HPDE6-E6E7 (cell line): ENCODE results near the gene GUCY1A2.

Experiments
- DNase-seq: peaks from one replicate; pipeline ENCODE4 v3.0.0; 2011; ENCODE audit warnings: missing footprints; ENCODE audit errors: extremely low spot score

The GUCY1A2 gene

DNA sequence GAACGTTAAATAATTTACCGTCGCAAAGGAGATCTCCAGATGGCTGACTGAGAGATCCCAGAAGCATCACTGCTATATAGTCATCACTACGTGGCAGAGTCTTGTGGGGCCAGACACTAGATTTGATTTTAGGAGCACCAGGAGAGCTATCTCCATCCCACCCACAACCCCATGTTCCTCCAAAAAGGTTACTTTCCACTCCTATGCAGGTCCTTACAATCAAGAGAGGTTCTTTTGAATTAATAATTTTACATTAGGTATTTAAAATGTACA, 19.4 kb downstream of the GUCY1A2 start:
- DNase-seq, result no peak

DNA sequence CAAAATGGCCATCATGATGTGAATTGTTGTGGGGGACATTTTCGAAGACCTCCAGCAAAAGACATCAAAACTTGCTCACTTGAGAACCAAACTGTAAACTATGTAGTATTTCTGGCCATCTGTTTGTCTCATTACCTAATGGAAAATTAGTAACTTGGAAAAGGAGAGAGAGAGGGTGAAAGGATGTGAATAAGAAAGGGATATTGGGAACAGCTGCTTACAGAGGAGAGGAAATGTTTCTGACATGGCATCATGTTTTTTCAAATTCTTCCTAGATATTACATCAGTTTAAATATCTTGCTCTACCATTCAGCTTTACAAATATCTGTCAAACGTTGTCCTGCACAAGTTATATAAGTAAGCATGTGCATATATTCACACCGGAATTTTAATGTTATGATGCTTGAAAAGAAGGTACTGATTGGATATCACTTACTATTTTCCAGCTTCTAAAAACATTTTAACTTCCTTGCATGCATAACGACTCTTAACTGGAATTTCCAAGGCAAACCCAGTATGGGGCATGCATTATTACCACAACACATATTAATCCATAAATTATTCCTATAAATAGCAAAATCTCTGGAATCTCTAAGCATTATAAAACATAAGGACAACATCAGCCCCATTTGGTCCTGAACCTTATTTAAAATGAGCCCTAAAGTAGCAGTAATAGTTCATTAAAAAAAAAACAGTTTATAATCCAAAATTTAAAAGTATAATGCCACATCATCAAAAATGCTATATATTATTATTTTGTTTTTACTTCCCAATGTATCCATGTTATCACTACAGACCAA, 20.0 kb downstream of the GUCY1A2 start:
- no peak for DNase-seq

DNA sequence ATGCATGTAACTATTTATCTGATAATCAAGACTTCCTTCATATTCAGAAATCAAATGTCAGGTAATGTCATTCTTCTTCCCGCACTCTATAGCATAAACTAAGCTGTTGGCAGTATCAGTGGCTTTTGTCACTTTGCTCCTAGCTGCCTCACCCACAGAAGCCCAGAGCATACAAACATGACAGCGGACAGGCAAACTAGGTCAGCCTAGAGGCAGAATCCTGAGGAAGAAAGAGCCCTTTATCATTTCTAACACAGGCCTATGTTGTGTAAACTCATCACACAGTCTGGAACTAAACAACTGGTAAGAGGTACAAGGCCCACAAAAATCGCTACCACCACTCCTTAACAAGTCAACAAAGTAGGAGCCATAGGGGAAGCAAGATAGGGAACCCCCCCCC, 21.0 kb downstream of the GUCY1A2 start:
- DNase-seq, result no peak

DNA sequence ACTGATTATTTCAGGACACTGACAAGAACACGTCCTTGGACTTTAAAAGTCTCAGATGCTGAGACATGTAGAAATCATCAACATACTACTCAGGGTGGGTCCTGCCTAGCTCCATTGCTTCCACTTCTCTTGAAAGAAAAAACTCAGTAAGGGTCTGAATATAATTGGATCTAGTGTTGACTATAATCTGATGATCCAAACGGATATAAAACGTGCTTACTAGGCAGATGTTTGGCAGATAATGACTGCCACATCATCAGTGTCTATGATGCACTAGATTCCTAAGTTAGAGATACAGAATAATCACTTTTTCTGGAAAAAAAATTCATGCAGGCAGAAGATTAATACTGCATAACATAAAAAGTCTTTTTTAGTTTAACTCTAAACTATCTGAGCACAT, 21.6 kb downstream of the GUCY1A2 start:
- no peak for DNase-seq

DNA sequence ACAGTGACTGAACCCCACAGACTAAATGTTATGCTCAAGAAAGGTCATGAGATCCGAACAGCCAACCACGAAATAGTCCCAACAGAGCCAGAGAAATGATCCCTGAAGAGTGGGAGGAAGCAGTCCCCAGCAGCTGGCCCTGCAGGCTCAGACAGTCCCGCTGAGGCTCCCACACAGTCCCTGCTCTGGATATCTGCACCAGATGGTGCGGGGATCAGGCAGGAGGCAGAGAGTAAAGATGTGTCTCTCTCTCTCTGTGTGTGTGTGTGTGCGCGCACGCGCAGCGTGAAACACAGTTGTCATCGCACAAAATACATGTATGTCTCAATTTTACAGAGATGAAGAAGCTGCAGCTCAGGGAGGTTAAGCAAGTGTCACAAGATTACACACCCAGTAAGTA, 27.9 kb downstream of the GUCY1A2 start:
- no peak for DNase-seq

DNA sequence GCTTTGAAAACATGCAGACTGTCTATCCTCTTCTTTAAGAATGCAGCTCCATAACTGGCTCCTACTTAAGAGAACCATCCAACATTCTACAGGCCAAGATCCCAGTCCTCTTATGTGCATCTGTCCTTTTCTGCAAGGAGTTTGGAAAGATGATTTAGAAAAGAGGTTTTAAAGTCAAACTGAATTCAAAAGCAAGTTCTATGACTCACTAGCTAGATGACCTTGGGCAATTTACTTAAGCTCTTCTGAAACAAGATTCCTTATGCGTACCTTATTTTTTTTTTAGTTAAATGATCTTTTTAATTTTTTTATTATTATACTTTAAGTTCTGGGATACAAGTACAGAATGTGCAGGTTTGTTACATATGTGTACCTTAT, 29.2 kb downstream of the GUCY1A2 start:
- no peak for DNase-seq

DNA sequence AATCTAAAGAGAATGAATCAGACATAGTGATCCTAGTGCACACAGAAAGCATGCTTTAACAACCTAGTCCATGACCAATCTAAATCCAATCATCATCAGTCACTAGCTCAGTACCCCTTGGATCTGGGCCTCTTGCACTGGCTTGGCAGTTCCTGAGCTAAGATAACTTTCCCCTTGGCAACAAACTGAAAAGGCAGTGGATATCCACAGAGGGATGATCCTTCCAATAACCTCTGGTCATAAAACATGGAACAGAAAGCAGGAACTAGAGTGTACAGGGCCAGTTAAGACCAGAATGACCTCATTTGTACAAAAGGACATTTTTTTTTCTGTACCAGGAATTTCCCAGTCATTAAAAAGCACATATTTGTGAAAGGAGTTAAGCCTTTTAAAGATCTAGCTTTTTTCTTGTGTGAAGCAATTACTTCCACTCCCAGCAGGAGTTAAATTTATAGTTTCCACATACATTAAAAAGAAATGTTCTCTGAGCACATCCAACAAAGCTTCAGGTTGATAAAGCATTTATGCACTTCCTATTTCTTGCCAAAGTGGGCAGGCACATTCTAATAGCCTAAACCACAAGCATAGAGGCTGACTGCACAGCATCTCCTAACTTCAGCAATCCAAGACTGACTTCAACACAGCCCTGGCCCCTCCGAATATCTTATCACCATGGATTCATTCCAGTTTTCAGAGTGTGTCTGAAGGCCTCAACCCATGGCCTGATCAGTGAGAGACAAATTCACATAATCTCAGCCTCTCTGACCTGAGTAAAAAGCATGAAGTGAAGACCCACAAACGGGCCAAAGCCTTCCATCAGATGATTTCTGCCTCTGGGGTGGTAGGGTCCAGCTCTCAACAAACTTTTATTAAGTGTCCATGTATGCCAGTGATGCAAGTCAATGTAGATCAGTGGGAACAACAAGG, 29.9 kb downstream of the GUCY1A2 start:
- DNase-seq, result no peak

DNA sequence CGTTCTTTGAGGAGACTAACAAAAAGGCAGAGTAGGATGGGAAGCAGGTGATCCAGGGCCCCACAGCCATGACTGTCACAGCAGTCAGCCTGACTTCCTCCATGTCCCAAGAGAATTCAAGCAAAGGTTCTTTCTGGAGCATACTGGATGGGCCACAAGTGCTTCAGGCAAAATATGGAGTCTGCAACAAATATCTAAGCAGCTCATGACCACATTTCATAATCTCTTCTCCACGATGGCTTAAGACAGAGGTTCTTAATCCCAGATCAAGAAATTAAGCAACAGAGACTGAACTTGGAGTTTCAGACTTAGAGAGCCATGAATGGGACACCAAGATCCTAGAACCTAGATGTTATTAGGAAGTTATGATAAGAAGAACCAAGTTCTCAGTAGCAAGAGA, 31.6 kb downstream of the GUCY1A2 start:
- DNase-seq, result no peak

DNA sequence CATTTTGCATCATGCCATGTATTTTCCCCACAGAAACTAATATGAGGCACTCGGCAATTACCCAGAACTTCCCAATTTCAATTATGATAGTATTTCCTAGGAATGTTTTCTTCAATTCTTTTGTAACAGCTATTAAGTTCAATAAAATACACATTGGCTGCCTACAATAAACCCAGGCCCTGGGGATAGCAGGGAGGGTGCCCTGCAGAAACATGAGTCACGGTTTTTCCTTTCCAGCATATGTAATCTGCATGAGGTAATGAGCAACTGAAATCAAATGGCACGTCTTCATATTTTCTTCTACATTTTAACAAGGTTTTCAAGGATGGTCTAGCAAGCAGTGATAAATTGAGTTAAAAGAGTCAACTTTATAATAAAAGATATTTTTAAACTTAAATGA, 32.0 kb downstream of the GUCY1A2 start:
- no peak for DNase-seq

DNA sequence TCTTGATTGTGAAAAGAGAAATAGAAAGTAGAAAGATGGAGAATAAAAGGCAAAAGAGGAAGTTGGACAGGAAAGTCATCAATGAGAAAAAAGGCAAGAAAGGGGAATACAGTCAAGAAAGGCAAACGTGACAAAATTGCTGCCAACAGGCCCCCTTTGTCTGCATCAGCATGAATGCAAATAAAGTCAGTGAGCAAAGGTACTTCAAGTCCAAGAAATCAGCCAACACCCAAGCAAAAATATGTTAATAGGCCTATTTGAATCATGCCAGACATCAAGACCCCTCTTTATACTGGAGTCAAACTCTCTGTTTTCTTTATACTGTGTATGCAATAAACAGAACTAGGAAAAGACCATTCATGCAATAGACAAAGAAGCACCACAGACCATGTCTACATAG, 34.3 kb downstream of the GUCY1A2 start:
- no peak for DNase-seq

DNA sequence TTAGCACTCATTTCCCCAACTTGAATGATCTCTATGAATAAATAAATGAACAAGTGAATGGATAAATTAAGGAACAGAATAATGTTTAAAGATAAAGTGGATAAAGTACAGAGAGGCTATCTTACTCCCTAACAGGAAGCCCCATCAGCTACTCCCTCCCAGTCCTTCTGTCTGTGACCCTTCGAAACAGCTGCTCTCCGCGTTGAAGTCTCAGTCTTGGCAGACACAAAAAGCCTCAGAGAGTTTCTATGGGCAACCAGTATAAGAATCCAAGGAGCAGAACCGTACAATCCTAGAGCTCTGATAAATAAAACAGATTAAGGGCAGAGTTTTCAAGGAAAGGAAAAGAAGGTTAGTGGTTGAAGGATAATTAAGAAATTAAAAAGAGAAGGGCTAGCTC, 35.0 kb downstream of the GUCY1A2 start:
- DNase-seq, result no peak

DNA sequence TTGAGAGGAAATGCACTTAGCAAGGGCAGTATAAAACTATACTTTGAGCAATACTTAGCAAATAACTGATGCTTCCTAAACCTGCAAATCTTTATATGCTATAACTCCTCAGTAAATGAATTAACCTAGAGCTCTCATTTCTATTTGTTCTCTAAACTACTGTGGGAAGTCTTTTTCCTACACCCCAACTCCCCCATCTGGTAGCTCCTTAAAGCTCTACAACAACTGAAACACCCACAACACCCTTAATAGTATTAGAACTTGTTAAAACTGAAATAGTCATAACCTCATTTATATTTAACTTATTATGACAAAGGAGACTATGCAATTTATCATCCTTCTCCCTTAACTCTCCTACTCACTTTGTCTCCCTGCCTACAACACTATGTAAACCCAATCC, 43.4 kb downstream of the GUCY1A2 start:
- DNase-seq, result peak; percentile 5

DNA sequence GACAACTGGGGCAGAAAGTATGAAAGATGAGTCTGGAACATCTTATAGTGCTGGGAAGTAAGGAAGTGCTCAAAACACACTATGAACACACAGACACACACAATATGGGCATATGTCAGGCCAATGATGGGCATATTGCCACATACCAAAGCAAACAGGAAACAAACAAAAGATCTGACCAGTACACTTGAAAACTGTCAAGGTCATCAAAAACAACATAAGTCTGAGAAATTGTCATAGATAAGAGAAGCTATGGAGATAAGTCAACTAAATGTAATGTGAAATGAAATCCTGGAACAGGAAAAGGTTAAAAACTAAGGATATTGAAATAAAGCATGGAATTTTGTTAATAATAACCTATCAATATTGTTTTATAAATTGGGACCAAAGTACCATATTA, 46.4 kb downstream of the GUCY1A2 start:
- DNase-seq, result no peak

DNA sequence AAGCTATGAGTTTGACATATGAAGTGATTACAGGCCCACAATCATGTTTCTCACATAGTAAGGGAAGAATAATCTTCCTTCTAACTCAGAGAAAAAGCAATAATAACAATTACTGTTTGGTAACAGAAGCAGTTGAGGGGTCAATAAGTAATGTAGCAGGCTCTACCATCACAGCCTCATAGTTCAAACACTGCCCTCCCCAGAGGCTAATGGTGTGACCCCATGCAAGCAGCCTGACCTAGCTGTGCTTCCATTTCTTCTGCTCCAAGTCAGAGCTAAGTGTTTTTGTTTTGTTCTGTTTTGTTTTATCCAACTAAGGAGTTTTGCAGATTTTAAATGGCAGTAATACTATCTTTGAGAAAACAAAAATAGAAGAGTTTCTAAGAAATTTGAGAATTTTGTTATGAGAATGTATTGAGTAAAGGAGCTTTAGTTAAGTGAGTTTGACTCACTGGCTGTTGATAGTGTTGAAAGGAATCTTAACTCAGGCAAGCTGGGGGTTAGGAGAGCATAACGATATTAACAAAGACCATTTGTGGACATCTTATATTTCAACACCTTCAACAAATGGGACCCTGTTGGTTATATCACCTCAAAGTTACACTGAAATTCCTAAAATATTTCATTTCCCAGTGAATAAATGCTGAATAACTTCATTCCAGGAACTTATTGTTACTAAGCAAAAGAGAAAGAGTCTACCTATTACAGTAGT, 48.5 kb downstream of the GUCY1A2 start:
- DNase-seq, result no peak

DNA sequence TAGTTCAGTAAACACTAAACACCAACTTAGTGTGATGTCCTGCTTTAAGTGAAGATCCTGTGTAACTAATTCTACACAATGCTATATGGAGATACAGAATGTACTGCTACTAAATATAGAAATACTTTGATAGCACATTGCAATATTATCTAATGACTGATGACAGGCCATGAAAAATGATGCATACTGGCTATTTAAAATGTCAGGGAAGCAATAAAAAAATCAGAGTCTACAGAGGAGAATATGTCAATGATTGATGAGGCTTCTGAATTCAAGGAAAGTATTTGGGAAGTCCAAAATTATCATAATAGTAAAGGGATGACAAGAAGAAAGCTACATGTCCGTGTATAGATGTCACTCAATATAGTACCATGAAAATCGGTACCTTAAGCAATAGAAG, 55.3 kb downstream of the GUCY1A2 start:
- no peak for DNase-seq

DNA sequence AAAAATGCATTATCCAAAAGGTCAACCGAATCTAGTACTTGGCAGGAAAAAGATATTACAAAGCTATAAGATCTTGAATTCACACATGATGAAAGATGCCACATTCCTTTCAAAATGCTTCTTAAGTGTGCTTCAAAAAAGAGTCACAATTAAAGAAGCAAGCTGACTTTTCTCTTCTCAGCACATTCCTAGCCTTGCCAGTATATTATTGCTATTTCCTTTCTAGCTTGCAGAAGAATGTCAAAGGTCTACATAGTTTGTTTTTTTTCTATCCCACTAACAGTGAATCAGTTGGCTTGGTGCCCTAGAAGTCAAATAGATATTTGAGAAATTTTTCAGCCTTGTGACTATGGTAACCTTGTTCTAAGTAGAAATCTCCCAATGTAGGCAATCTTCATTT, 56.8 kb downstream of the GUCY1A2 start:
- DNase-seq, result peak; percentile 23

DNA sequence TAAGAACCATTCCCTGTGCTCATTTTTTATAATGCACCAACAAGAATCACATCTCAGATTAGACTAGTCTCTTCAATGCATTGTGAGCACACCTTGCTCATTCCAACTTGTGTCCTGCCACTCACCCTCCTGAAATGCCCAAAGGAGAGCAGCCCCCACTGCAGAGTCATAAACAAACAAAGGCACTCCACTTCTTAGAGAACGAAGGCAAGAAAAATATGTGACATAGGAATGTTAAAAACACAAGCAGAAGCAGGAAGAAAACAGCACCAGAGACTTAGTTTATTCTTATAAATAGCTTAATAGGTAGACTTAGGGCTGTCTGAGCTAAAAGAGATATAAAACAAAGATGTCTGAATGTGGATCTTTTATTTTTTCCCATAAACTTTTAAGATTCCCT, 57.2 kb downstream of the GUCY1A2 start:
- DNase-seq, result no peak

DNA sequence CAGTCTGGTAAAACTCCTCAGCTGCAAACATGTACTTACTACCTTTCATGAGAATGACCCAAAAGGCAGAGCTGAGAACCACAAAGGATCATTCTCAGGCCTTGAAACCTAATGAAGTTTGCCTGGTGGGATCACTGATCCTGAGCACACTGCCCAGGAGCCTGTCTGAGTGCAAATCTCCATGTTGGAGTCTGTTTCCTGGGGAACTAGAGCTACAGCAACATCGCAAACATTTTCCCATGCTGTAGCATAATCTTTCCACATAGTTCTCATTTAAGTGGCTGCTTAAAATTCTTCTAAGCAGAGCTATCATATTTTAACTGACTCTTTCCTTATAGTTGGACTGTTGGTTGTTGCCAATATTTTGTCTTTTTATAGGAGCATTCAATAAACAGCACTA, 58.5 kb downstream of the GUCY1A2 start:
- no peak for DNase-seq

DNA sequence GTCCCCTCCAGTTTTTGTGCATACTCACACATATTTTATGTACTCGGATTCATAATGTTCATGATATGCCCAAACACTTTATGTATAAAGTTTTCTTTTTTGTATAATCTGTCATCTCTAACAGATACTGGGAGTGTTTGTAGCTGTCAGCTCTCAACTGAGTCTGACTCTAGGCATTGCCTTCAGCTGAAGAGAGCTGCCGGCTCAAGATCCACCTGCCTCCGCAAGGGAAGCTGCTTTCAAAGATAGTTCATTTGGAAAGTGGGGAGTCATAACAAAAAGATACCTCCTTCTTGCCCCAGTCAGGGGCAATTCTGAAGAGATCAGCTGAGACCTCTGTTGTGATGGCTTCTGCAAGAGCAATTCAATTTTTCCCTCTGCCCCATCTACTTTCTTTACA, 58.9 kb downstream of the GUCY1A2 start:
- DNase-seq, result no peak

DNA sequence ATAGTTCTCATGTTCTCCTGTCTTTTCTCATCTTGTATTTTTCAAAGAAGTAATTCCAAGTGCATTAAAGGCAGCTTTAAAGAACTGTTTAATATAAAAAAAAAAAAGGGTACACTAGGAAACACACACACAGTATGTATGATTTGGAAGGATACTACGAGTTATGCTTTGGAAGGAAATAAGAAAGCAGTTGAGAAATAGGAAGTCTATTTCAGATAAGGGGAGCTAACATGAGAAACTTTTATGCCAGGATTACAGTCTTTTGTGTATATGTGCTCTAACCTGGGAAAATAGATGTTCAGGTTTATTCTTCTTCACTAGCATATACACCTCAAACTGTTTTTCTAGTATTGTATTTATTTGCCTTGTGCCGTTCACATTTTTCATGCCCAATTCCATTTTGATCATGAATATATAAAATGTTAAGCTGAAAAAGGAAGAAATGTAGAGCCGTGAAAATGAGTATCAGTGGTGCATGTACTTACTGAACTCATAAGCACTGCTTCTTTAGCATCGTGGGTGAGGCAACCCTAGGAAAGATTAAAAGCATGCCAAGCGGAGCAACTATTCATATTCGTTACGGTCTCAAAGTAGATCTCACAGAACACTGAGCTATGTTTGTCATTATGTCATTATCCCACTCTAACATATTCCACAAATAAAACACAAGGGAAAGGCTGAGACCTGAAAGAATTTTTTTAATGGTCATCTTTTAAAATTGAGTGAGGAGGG, 59.6 kb downstream of the GUCY1A2 start:
- no peak for DNase-seq

DNA sequence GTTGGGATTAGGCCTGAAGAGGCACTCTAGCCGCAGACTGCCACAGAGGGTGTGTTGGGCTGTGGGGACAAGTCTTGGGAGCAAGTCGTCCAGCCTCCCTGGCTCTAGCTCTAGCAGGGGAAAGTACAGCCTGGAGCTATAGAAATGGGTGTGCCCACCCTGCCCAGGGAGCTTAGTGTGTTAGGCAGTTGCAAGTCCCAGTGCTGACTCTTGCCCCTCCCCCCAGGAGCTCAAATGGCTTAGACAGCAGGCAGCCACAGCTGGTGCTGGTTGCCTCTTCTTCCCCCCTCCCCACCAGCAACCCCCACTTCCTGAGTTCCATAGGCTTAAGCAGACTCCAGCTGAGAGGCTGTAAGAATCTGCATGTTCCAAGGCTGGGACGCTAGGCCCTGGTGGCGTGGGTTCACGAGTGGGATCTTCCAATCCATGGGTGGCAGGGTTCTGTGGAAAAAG, 61.2 kb downstream of the GUCY1A2 start:
- no peak for DNase-seq

DNA sequence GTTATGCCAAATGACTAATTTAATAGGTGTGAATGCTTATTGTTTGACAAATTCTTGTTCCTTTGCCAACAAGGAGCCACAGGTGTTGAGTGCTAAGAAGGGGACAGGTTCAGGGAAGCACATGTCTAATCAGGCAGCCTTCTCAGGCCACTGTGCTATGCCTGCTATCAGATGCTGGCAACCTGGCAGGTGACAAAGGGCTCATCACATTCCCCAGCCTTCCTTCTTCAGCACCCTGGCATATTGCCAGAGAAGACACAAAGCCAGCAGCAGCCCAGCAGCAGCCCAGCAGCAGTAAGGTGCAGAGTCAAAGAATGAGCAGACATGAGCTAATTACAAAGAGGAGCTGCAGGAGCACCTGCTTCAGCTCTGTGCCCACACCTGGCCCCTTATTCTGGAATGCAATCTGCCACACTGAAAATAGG, 68.2 kb downstream of the GUCY1A2 start:
- DNase-seq, result peak; percentile 75
